PC-3 (cell line): ENCODE data around the gene ABTB2. TPM values are rescaled to one million over a fixed set of nuclear protein-coding genes. Genes with fewer than 3 reads are reported as not detected.

Experiments used
- ATAC-seq: fragments of 200-7000 bp; cut with Tn5 transposase; 2 replicates; pipeline ENCODE4 v1.9.1; 2020; ENCODE audit warnings: mild to moderate bottlenecking, moderate library complexity
- BruUV-seq: library from RNA; stranded (reverse); fragments of 400-500 nt; replicated peaks from 2 replicates; lab custom pipeline; 2021; lab: Mats Ljungman, UMichigan
- CTCF ChIA-PET: fragments of 300-600 bp; sonication (Branson Sonifier 250); formaldehyde crosslinking; loops from one replicate; lab custom pipeline; 2022; ENCODE audit warnings: antibody characterized with exemption; lab: Charles Lee
- POLR2A ChIA-PET: fragments of 300-600 bp; sonication (Branson Sonifier 250); formaldehyde crosslinking; loops from one replicate; lab custom pipeline; 2022; ENCODE audit warnings: antibody characterized with exemption; ENCODE audit not compliant: unreplicated experiment; lab: Charles Lee
- DNase-seq: peaks from one replicate; pipeline ENCODE4 v3.0.0-alpha.2; 2015
- H2AFZ ChIP-seq: fragments of 300-600 bp; sonication (generic); 2 replicates; pipeline ENCODE4 v1.6.0; 2016; ENCODE audit warnings: antibody characterized with exemption, low read length
- H3F3A ChIP-seq: fragments of 300-600 bp; sonication (generic); one replicate; pipeline ENCODE4 v1.6.0; 2017; ENCODE audit warnings: antibody characterized with exemption, low read length, control low read depth, mild to moderate bottlenecking; ENCODE audit not compliant: unreplicated experiment
- H3K27ac ChIP-seq: fragments of 300-600 bp; sonication (generic); 2 replicates; pipeline ENCODE4 v1.5.1; 2016; ENCODE audit warnings: mild to moderate bottlenecking, low read length
- H3K27me3 ChIP-seq: fragments of 300-600 bp; sonication (generic); 2 replicates; pipeline ENCODE4 v1.6.1; 2016; ENCODE audit warnings: low read length, mixed read lengths
- H3K36me3 ChIP-seq: fragments of 300-600 bp; sonication (generic); 2 replicates; pipeline ENCODE4 v1.6.1; 2016; ENCODE audit warnings: low read depth, mixed run types, low read length, mixed read lengths
- H3K4me1 ChIP-seq: fragments of 300-600 bp; sonication (generic); 2 replicates; pipeline ENCODE4 v1.5.1; 2016; ENCODE audit warnings: low read length; ENCODE audit not compliant: insufficient read depth
- H3K4me2 ChIP-seq: fragments of 300-600 bp; sonication (generic); 2 replicates; pipeline ENCODE4 v1.6.0; 2016; ENCODE audit warnings: low read length
- H3K4me3 ChIP-seq: fragments of 300-600 bp; sonication (generic); 2 replicates; pipeline ENCODE4 v1.5.1; 2016; ENCODE audit warnings: mild to moderate bottlenecking, low read length, mixed read lengths
- H3K79me2 ChIP-seq: fragments of 300-600 bp; sonication (generic); 2 replicates; pipeline ENCODE4 v1.6.1; 2017; ENCODE audit warnings: low read length, mixed read lengths
- H3K9ac ChIP-seq: fragments of 300-600 bp; sonication (generic); 2 replicates; pipeline ENCODE4 v1.6.0; 2016; ENCODE audit warnings: mild to moderate bottlenecking, low read length
- H3K9me2 ChIP-seq: fragments of 300-600 bp; sonication (generic); replicated peaks from 2 replicates; pipeline ENCODE4 v1.6.1; 2016; ENCODE audit warnings: mixed run types, low read length, mixed read lengths
- H3K9me3 ChIP-seq: fragments of 300-600 bp; sonication (generic); 2 replicates; pipeline ENCODE4 v1.6.1; 2016; ENCODE audit warnings: low read length, mixed read lengths
- H4K20me1 ChIP-seq: fragments of 300-600 bp; sonication (generic); 2 replicates; pipeline ENCODE4 v1.6.1; 2016; ENCODE audit warnings: low read length, mixed read lengths
- EZH2 ChIP-seq: fragments of 300-600 bp; sonication (generic); IDR thresholded peaks from one replicate; pipeline ENCODE4 v1.6.1; 2017; ENCODE audit warnings: antibody characterized with exemption, mild to moderate bottlenecking, low read length; ENCODE audit not compliant: unreplicated experiment
- EZH2phosphoT487 ChIP-seq: fragments of 300-600 bp; sonication (generic); IDR thresholded peaks from 2 replicates; pipeline ENCODE4 v1.6.1; 2018; ENCODE audit warnings: mild to moderate bottlenecking, antibody characterized with exemption, low read length, borderline replicate concordance
- intact Hi-C: fragments of 100-400 bp; cut with micrococcal nuclease; formaldehyde crosslinking; loops from 2 replicates; pipeline ENCODE4 v1.9.0; 2023
- total RNA-seq: library from RNA; depleted of rRNA; stranded (reverse); fragments of >200 nt; gene quantifications from 2 replicates; pipeline ENCODE4 v1.2.3, GENCODE V29; 2014
- TF ChIP-seq, protein P1 (sequence below): fragments of 300-600 bp; sonication (generic); conservative IDR thresholded peaks from 2 replicates; pipeline ENCODE4 v1.5.1; 2017; ENCODE audit warnings: antibody characterized with exemption, low read depth, mild to moderate bottlenecking, low read length

The ABTB2 gene
- total RNA-seq, 1 experiment from 2014 or later: 5.2 TPM

GRCh38 chr11:34207487-34208180 lies 150.2 kb downstream of the ABTB2 start:
- no peak for DNase-seq
- no peaks in the 10 kb centered on the region for H3K9me3 ChIP-seq
- TF ChIP-seq EZH2: no peak
- no peak overlapping the region for H3K4me2 ChIP-seq
- CTCF ChIA-PET: interaction anchor here (0.6 kb wide), 1 partner anchor 241 kb away, joined by 4 read pairs; no protein-coding TSS in a partner anchor
- peaks cover 31% of the 10 kb centered on the region for H3K4me1 ChIP-seq
- H3K79me2 ChIP-seq: 0 out of 2 replicates have a peak, but pooled peaks cover 5% of the 10 kb centered on the region
- no peak overlapping the region for H3K9ac ChIP-seq
- no peaks in the 10 kb centered on the region for H4K20me1 ChIP-seq
- H3K4me3 ChIP-seq: no peak overlapping the region
- no peaks in the 10 kb centered on the region for H3K9me2 ChIP-seq
- no peaks in the 10 kb centered on the region for H3K36me3 ChIP-seq
- BruUV-seq: no TSS peak
- H2AFZ ChIP-seq: no peak overlapping the region
- H3K27ac ChIP-seq: no peak overlapping the region
- no peak for ATAC-seq
- intact Hi-C loops: no loop called here
- no peaks in the 10 kb centered on the region for H3K27me3 ChIP-seq
- H3F3A ChIP-seq: no peaks in the 10 kb centered on the region
- POLR2A ChIA-PET: interaction anchor here (0.7 kb wide), 1 partner anchor 44 kb away, joined by 3 read pairs; no protein-coding TSS in a partner anchor

- H3K4me2 ChIP-seq: no peak overlapping the region
- DNase-seq (no peak), ATAC-seq (no peak)
- intact Hi-C loops: no loop called here
- H3K4me3 ChIP-seq: no peak overlapping the region
- no peaks in the 10 kb centered on the region for H3K9me3 ChIP-seq
- TF ChIP-seq EZH2phosphoT487: no peak
- no peak for TF ChIP-seq EZH2
- TF ChIP-seq, protein P1, sequence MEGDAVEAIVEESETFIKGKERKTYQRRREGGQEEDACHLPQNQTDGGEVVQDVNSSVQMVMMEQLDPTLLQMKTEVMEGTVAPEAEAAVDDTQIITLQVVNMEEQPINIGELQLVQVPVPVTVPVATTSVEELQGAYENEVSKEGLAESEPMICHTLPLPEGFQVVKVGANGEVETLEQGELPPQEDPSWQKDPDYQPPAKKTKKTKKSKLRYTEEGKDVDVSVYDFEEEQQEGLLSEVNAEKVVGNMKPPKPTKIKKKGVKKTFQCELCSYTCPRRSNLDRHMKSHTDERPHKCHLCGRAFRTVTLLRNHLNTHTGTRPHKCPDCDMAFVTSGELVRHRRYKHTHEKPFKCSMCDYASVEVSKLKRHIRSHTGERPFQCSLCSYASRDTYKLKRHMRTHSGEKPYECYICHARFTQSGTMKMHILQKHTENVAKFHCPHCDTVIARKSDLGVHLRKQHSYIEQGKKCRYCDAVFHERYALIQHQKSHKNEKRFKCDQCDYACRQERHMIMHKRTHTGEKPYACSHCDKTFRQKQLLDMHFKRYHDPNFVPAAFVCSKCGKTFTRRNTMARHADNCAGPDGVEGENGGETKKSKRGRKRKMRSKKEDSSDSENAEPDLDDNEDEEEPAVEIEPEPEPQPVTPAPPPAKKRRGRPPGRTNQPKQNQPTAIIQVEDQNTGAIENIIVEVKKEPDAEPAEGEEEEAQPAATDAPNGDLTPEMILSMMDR: no peak
- H4K20me1 ChIP-seq: no peaks in the 10 kb centered on the region
- no peaks in the 10 kb centered on the region for H3K9me2 ChIP-seq
- H2AFZ ChIP-seq: no peak overlapping the region
- H3K36me3 ChIP-seq: no peaks in the 10 kb centered on the region
- H3K27me3 ChIP-seq: no peaks in the 10 kb centered on the region
- H3F3A ChIP-seq: no peaks in the 10 kb centered on the region
- CTCF ChIA-PET: interaction anchor here (0.6 to 1.1 kb wide), 2 partner anchors 32 to 242 kb away, joined by 4 read pairs; no protein-coding TSS in a partner anchor
- H3K9ac ChIP-seq: no peak overlapping the region
- no peak overlapping the region for H3K27ac ChIP-seq
- POLR2A ChIA-PET: no interaction called here
- 0 out of 2 replicates have a peak, but pooled peaks cover 5% of the 10 kb centered on the region for H3K79me2 ChIP-seq
- BruUV-seq: no TSS peak
- H3K4me1 ChIP-seq: peaks cover 31% of the 10 kb centered on the region
These were observed 151.2 kb downstream of the ABTB2 start for GRCh38 chr11:34206407-34207300.
